ENCODE data around the gene MTSS2.

MTSS2 gene

GRCh38 chr16:70689970-70690891 is 4.4 kb upstream of the MTSS2 start:
- TF ChIP-seq, protein P1, sequence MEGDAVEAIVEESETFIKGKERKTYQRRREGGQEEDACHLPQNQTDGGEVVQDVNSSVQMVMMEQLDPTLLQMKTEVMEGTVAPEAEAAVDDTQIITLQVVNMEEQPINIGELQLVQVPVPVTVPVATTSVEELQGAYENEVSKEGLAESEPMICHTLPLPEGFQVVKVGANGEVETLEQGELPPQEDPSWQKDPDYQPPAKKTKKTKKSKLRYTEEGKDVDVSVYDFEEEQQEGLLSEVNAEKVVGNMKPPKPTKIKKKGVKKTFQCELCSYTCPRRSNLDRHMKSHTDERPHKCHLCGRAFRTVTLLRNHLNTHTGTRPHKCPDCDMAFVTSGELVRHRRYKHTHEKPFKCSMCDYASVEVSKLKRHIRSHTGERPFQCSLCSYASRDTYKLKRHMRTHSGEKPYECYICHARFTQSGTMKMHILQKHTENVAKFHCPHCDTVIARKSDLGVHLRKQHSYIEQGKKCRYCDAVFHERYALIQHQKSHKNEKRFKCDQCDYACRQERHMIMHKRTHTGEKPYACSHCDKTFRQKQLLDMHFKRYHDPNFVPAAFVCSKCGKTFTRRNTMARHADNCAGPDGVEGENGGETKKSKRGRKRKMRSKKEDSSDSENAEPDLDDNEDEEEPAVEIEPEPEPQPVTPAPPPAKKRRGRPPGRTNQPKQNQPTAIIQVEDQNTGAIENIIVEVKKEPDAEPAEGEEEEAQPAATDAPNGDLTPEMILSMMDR (IDR thresholded peaks at IDR 0.05; ENCODE audit: borderline replicate concordance, insufficient read depth, low read depth, low read length), result no peak
- no peak overlapping the region for H3K4me3 ChIP-seq (ENCODE audit: low read depth, low read length)

DNA sequence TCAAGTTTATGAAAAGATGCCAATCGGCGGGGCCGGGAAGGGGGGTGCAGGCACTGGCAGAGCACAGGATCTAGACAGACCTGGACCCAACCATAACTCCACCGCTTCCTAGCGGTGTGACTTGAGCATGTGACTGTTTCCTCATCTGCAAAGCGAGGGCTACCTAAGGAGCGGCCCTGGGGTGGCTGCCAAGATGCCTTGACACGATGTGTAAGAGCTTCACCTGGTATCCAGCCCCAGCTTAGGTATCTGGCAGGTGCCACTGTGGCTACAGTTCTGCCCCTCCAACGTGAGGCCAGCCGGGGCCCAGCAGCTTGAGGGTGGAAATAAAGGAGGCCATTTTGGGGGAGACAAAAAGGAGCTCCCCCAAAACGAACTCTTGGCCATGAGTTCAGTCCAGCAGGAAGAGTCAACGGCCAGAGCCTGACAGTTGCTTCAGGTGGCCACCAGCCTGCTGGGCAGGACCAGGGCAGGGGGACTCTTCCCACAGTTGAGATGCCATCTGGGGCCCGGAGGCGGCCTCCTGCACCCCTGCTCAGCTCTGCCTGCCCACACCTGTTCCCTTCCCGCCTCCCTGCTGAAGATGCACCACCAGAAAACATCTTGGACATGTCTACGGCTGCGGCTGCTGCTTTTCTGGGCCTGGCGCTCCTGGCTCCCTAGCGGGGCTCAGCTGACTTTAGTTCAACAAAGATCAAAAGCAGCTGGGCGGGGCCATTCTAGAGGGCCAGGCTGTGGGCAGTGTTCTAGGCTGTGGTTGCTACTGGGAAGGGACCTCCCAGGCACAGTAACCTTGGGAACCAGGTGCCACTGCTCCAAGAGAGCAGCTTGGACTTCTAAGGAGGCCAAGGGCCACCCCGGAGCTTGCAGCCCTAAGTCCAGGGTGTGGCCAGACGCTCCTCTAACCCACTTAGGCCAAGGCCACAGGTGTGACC is 3.4 kb upstream of the MTSS2 start:
- TF ChIP-seq, protein P1 (IDR thresholded peaks at IDR 0.05; ENCODE audit: borderline replicate concordance, insufficient read depth, low read depth, low read length), result no peak
- H3K4me3 ChIP-seq (ENCODE audit: low read depth, low read length), result no peak overlapping the region

DNA sequence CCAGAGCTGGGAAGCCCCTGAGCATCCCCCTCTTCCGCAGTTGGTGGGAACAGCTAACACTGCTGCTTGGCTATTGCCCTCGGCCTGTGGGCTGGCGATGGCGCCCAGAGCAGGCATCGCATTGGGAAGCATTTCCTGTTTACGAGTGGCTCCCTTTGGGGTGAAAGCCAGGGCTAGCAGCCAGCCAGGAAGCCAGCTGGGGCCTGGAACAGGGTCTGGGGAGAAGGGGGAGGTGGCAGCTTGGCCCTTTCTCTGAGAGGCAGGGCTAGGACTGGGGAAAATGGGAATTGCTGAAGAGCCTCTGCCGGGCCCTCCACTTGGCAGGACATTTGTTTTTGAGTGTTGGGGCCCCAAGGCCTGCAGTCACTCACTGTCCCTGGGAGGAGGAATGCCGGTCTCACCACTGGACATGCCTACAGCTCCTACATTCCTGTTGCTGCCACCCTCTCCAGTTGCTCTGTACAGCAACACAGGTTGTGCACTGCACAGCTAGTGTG is 2.4 kb upstream of the MTSS2 start:
- H3K4me3 ChIP-seq (ENCODE audit: low read depth, low read length), result no peak overlapping the region
- TF ChIP-seq, protein P1 (IDR thresholded peaks at IDR 0.05; ENCODE audit: borderline replicate concordance, insufficient read depth, low read depth, low read length), result no peak

GRCh38 chr16:70687671-70688245 is 1.9 kb upstream of the MTSS2 start:
- TF ChIP-seq, protein P1 (IDR thresholded peaks at IDR 0.05; ENCODE audit: borderline replicate concordance, insufficient read depth, low read depth, low read length), result no peak
- no peak overlapping the region for H3K4me3 ChIP-seq (ENCODE audit: low read depth, low read length)

GRCh38 chr16:70687102-70687511 is 1.3 kb upstream of the MTSS2 start:
- H3K4me3 ChIP-seq (ENCODE audit: low read depth, low read length), result no peak overlapping the region
- TF ChIP-seq, protein P1 (IDR thresholded peaks at IDR 0.05; ENCODE audit: borderline replicate concordance, insufficient read depth, low read depth, low read length), result no peak

GRCh38 chr16:70686376-70687101 is 686 bp upstream of the MTSS2 start:
- TF ChIP-seq, protein P1 (IDR thresholded peaks at IDR 0.05; ENCODE audit: borderline replicate concordance, insufficient read depth, low read depth, low read length), result no peak
- H3K4me3 ChIP-seq (ENCODE audit: low read depth, low read length), result no peak overlapping the region

Measured in GM12875 (cell line).